Caco-2 (cell line): ENCODE measurements around the gene DBX1. TPM values are rescaled to one million over a fixed set of nuclear protein-coding genes. Genes with fewer than 3 reads are reported as not detected.

Source experiments
- BruUV-seq: library from RNA; stranded (reverse); fragments of 400-500 nt; replicated peaks from 2 replicates; lab custom pipeline; 2021; lab: Mats Ljungman, UMichigan
- CTCF ChIA-PET: fragments of 300-600 bp; sonication (Branson Sonifier 250); formaldehyde crosslinking; loops from one replicate; lab custom pipeline; 2022; ENCODE audit warnings: antibody characterized with exemption; lab: Charles Lee
- POLR2A ChIA-PET: fragments of 300-600 bp; sonication (Branson Sonifier 250); formaldehyde crosslinking; loops from one replicate; lab custom pipeline; 2022; ENCODE audit warnings: antibody characterized with exemption; lab: Charles Lee
- DNase-seq, 2 experiments: peaks; one replicate each; pipeline versions ENCODE4 v3.0.0 to v3.0.0-alpha.2; 2020 to 2022
- H3K27me3 ChIP-seq: replicated peaks from 2 replicates; pipeline ENCODE4 v1.6.0; 2011; ENCODE audit warnings: low read length; ENCODE audit not compliant: control insufficient read depth, insufficient read depth
- H3K36me3 ChIP-seq: 2 replicates; pipeline ENCODE4 v1.5.1; 2011; ENCODE audit warnings: low read length; ENCODE audit not compliant: control insufficient read depth, insufficient read depth
- H3K4me1 ChIP-seq: fragments of 250-450 bp; sonication (Bioruptor Pico); 2 replicates; pipeline ENCODE4 v1.5.1; 2020; ENCODE audit warnings: mild to moderate bottlenecking
- H3K4me3 ChIP-seq: 2 replicates; pipeline ENCODE4 v1.5.1; 2011; ENCODE audit warnings: low read depth, mild to moderate bottlenecking, control low read depth, low read length
- H3K9me3 ChIP-seq: fragments of 250-450 bp; sonication (Bioruptor Pico); 2 replicates; pipeline ENCODE4 v1.5.1; 2020; ENCODE audit warnings: mild to moderate bottlenecking, moderate library complexity
- H3K27ac Mint-ChIP-seq: one replicate; pipeline ENCODE4 v1.8.0; 2022; ENCODE audit warnings: mixed read lengths; ENCODE audit not compliant: unreplicated experiment
- H3K27me3 Mint-ChIP-seq: one replicate; pipeline ENCODE4 v1.8.0; 2022; ENCODE audit warnings: mixed read lengths; ENCODE audit not compliant: insufficient read depth, unreplicated experiment
- H3K36me3 Mint-ChIP-seq: one replicate; pipeline ENCODE4 v1.8.0; 2022; ENCODE audit warnings: mild to moderate bottlenecking, mixed read lengths; ENCODE audit not compliant: insufficient read depth, unreplicated experiment
- H3K4me1 Mint-ChIP-seq: one replicate; pipeline ENCODE4 v1.8.0; 2022; ENCODE audit warnings: low read depth, mixed read lengths; ENCODE audit not compliant: unreplicated experiment
- H3K4me3 Mint-ChIP-seq: one replicate; pipeline ENCODE4 v1.8.0; 2022; ENCODE audit warnings: mild to moderate bottlenecking, moderate library complexity, mixed read lengths; ENCODE audit not compliant: unreplicated experiment
- H3K9me3 Mint-ChIP-seq: one replicate; pipeline ENCODE4 v1.8.0; 2022; ENCODE audit warnings: mixed read lengths; ENCODE audit not compliant: unreplicated experiment
- CTCF ChIP-seq, 2 experiments: fragments of 200-600 bp in 1 of 2; IDR thresholded peaks; 1 replicate in 1 of 2; 2 replicates in 1 of 2; pipeline versions ENCODE4 v1.5.1 to v1.8.0; 2011 to 2022; ENCODE audit warnings: antibody characterized with exemption in 1 of 2, control low read depth in 1 of 2, inconsistent platforms in 1 of 2, low read depth in 1 of 2, low read length in 1 of 2, mild to moderate bottlenecking in 1 of 2, moderate library complexity in 1 of 2; ENCODE audit not compliant: insufficient read depth in 1 of 2, severe bottlenecking in 1 of 2, unreplicated experiment in 1 of 2
- intact Hi-C: fragments of 100-400 bp; cut with micrococcal nuclease; formaldehyde crosslinking; loops from one replicate; pipeline ENCODE4 v1.10.0; 2022; ENCODE audit not compliant: unreplicated experiment
- total RNA-seq: library from RNA; stranded (reverse); gene quantifications from 2 replicates; pipeline ENCODE4 v1.2.3, GENCODE V29; 2022

DBX1 gene
- total RNA-seq, 1 experiment from 2014 or later = not detected

- ChIA-PET CTCF (no interaction called here), POLR2A (no interaction called here)
- intact Hi-C loops = no loop called here
- Mint-ChIP-seq H3K36me3 (no peaks in the 10 kb centered on the region), H3K4me1 (peaks cover 7% of the 10 kb centered on the region), H3K4me3 (no peak overlapping the region), H3K27me3 (peaks cover 37% of the 10 kb centered on the region), H3K9me3 (no peaks in the 10 kb centered on the region), H3K27ac (no peak overlapping the region)
- no peak for DNase-seq
- no TSS peak for BruUV-seq
- Histone ChIP-seq H3K4me1 (no peaks in the 10 kb centered on the region), H3K36me3 (no peaks in the 10 kb centered on the region), H3K27me3 (no peaks in the 10 kb centered on the region; the same call in none of the 2 replicates), H3K4me3 (no peak overlapping the region), H3K9me3 (no peaks in the 10 kb centered on the region)
- TF ChIP-seq CTCF (IDR thresholded peaks at IDR 0.05; ENCODE audit: insufficient read depth in 1 of 2, low read depth in 1 of 2, low read length in 1 of 2, severe bottlenecking in 1 of 2, unreplicated experiment in 1 of 2) = no peak
These were observed 5.9 kb downstream of the DBX1 start for GRCh38 chr11:20154381-20154780.

GRCh38 chr11:20138707-20139106, 21.6 kb downstream of the DBX1 start:
- TF ChIP-seq CTCF (IDR thresholded peaks at IDR 0.05; ENCODE audit: insufficient read depth in 1 of 2, low read depth in 1 of 2, low read length in 1 of 2, severe bottlenecking in 1 of 2, unreplicated experiment in 1 of 2) = no peak
- ChIA-PET CTCF (no interaction called here), POLR2A (no interaction called here)
- H3K4me3 ChIP-seq = no peak overlapping the region
- H3K27me3 Mint-ChIP-seq = peaks cover 17% of the 10 kb centered on the region
- no peaks in the 10 kb centered on the region for H3K36me3 Mint-ChIP-seq
- no peaks in the 10 kb centered on the region for H3K4me1 ChIP-seq
- H3K27me3 ChIP-seq = no peaks in the 10 kb centered on the region
- DNase-seq = no peak
- BruUV-seq = no TSS peak
- no peak overlapping the region for H3K4me3 Mint-ChIP-seq
- H3K9me3 Mint-ChIP-seq = no peaks in the 10 kb centered on the region
- peaks cover 4% of the 10 kb centered on the region; the same call in 1 of the 2 replicates for H3K9me3 ChIP-seq
- intact Hi-C loops = loop anchor here (10.0 kb wide), 1 partner anchor 404 kb away; no protein-coding TSS in a partner anchor
- H3K27ac Mint-ChIP-seq = no peak overlapping the region
- H3K36me3 ChIP-seq = no peaks in the 10 kb centered on the region
- H3K4me1 Mint-ChIP-seq = peaks cover 6% of the 10 kb centered on the region

GRCh38 chr11:20137637-20138036, 22.6 kb downstream of the DBX1 start:
- no peaks in the 10 kb centered on the region for H3K36me3 Mint-ChIP-seq
- intact Hi-C loops = loop anchor here (10.0 kb wide), 1 partner anchor 403 kb away; no protein-coding TSS in a partner anchor
- H3K4me1 Mint-ChIP-seq = peaks cover 6% of the 10 kb centered on the region
- POLR2A ChIA-PET = no interaction called here
- Histone ChIP-seq H3K36me3 (no peaks in the 10 kb centered on the region), H3K4me3 (no peak overlapping the region), H3K4me1 (no peaks in the 10 kb centered on the region), H3K27me3 (no peaks in the 10 kb centered on the region), H3K9me3 (peaks cover 4% of the 10 kb centered on the region; the same call in 1 of the 2 replicates)
- DNase-seq = no peak
- no peaks in the 10 kb centered on the region for H3K9me3 Mint-ChIP-seq
- H3K27ac Mint-ChIP-seq = no peak overlapping the region
- H3K4me3 Mint-ChIP-seq = no peak overlapping the region
- BruUV-seq = no TSS peak
- CTCF ChIA-PET = no interaction called here
- peaks cover 17% of the 10 kb centered on the region for H3K27me3 Mint-ChIP-seq
- no peak for TF ChIP-seq CTCF (IDR thresholded peaks at IDR 0.05; ENCODE audit: insufficient read depth in 1 of 2, low read depth in 1 of 2, low read length in 1 of 2, severe bottlenecking in 1 of 2, unreplicated experiment in 1 of 2)
